Myometrial cell (primary cell): ENCODE data around the gene OR2A42. TPM values are rescaled to one million over a fixed set of nuclear protein-coding genes. Genes with fewer than 3 reads are reported as not detected.

Source experiments
- total RNA-seq: library from RNA; depleted of rRNA; stranded (reverse); fragments of >200 nt; gene quantifications from 2 replicates; pipeline ENCODE4 v1.2.3, GENCODE V29; 2015

OR2A42 gene, protein sequence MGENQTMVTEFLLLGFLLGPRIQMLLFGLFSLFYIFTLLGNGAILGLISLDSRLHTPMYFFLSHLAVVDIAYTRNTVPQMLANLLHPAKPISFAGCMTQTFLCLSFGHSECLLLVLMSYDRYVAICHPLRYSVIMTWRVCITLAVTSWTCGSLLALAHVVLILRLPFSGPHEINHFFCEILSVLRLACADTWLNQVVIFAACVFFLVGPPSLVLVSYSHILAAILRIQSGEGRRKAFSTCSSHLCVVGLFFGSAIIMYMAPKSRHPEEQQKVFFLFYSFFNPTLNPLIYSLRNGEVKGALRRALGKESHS
- not detected in 2 replicates for total RNA-seq

DNA sequence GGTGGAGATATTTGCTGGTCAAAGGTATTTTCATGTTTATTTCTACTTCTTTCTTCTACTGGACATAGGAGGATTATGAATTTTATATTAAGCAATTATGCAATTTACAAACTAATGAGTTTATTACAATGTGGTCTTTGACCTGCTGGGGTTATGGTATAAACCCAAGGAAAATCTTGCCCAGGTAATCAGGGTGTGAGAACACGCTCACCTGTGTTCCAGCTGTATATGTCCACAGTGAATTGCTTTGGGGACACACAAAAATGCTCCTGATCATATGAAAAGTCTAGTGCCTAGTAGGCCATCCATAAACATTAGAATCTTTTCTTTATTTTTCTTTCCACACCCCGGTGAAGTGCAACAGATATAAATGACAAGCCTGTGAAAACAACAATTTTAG, at the start of gene OR2A42:
Gene OR2A42 (minus strand): TSS at position 241 of the 400 bp plus-strand sequence. CDS start 6,762 bp downstream, outside the sequence.

DNA sequence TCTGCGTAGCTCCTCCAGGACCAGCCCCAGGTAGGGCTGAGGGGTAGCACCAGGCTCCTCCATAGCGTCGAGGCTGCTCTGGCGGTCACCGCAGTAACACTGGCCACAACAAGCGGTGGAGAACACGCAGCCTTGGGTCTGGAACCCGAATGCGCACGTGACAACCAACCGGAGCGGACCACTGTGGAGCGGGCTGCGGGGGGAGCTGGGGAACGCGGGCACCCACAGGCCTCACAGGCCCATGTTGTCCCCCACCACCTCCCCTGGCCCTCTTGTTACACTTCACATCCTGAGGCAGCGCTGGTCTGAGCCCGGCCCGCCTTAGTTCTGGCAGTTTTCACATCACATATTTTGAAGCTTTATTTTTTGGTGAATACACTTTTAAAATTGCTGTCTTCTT, 29.8 kb upstream of the OR2A42 start, which contains the start of gene CTAGE8:
Gene CTAGE8 (minus strand): TSS at position 101 of the 400 bp plus-strand sequence. CDS start 38 bp downstream, at position 63.

DNA sequence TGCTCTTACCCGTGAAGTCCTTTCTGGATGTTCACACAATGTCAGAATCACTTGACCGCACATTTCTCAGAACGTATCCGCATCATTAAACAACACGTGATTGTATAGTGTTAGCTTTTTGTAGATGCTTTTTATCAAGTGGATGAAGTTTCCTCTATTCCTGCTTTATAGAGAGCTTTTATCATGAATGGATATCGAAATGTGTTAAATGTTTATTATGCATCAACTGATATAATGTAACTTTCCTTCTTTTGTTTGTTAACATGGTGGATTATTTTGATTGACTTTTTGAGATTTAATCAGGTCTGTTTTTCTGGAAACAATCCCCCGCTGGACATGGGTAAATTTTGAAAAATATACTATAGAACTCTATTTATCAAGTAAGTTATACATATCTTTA, 25.3 kb upstream of the OR2A42 start, which contains the start of gene OR2A7:
Gene OR2A7 (minus strand): TSS at position 101 of the 400 bp plus-strand sequence. CDS start 5,164 bp downstream, outside the sequence.

DNA sequence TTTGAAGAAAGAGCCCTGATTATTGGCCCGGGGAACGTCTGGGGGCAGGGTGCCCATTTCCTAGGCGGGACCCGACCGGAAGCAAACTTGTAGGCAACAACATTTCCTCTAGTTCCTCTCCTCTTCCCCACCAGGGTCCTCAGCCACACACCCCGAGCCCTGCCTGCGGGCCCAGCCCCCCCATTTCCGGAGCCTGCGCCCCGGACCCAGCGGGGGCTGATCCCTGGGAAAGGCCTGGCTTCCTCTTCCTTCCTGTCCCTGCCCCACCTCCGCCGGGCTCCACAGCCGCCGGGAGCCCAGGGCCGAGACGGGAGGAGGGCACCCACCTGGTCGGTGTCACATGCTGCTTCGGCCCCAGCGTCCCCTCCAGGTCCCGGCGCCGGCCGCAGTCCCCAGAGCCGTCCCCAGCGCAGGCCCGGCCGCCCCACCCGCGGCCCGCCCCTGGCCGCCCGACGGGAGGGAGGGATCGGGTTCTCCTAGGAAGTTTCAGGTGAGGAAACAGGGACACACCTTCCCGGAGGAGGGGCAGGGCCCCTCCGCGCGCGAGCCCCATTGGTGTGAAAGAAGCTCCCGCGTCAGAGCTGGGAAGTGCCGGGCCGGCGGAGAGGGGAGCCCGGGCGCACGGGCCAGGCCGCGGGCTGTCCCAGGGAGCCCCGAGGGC, 44.1 kb downstream of the OR2A42 start, which contains the start of gene ARHGEF35:
Gene ARHGEF35 (minus strand): TSS at position 622 of the 661 bp plus-strand sequence. CDS start 7,450 bp downstream, outside the sequence.

DNA sequence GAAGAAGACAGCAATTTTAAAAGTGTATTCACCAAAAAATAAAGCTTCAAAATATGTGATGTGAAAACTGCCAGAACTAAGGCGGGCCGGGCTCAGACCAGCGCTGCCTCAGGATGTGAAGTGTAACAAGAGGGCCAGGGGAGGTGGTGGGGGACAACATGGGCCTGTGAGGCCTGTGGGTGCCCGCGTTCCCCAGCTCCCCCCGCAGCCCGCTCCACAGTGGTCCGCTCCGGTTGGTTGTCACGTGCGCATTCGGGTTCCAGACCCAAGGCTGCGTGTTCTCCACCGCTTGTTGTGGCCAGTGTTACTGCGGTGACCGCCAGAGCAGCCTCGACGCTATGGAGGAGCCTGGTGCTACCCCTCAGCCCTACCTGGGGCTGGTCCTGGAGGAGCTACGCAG, 56.2 kb downstream of the OR2A42 start, which contains the start of gene CTAGE4:
Gene CTAGE4 (plus strand): TSS at position 301 of the 400 bp plus-strand sequence. CDS start 38 bp downstream, at position 339.

Other genes with a start within 250 kb of the OR2A42 start
- gene OR6B1, start 239.3 kb downstream of the OR2A42 start, total RNA-seq, result not detected in 2 replicates
- not detected in 2 replicates for gene OR2A5, start 190.7 kb downstream of the OR2A42 start, total RNA-seq
- gene OR2A25, start 169.8 kb downstream of the OR2A42 start, total RNA-seq, result not detected in 2 replicates
- not detected in 2 replicates for gene OR2A12, start 153.3 kb downstream of the OR2A42 start, total RNA-seq
- gene OR2A2, start 130.0 kb downstream of the OR2A42 start, total RNA-seq, result not detected in 2 replicates
- not detected in 2 replicates for gene OR2A14, start 116.4 kb downstream of the OR2A42 start, total RNA-seq
- 0.71 TPM in 1 of 2 replicates, not detected in the other for gene CTAGE4, start 56.1 kb downstream of the OR2A42 start, total RNA-seq
- under 0.01 and 2.5 TPM in 2 replicates for gene ARHGEF35, start 43.8 kb downstream of the OR2A42 start, total RNA-seq
- 0.89 TPM in 1 of 2 replicates, not detected in the other for gene OR2A7, start 25.2 kb upstream of the OR2A42 start, total RNA-seq
- 0.18 and 0.29 TPM in 2 replicates for gene CTAGE8, start 29.7 kb upstream of the OR2A42 start, total RNA-seq
- gene OR2A1, start 72.8 kb upstream of the OR2A42 start, total RNA-seq, result not detected in 2 replicates
- gene ARHGEF5, start 115.8 kb upstream of the OR2A42 start, total RNA-seq, result 4.6 and 9.4 TPM in 2 replicates
- not detected in 2 replicates for gene NOBOX, start 164.1 kb upstream of the OR2A42 start, total RNA-seq